Bronchial epithelial cell (primary cell): ENCODE results near the gene MOCS2. TPM values are rescaled to one million over a fixed set of nuclear protein-coding genes. Genes with fewer than 3 reads are reported as not detected.

ENCODE experiments used
- DNase-seq: peaks from one replicate; pipeline ENCODE4 v3.0.0-alpha.2; 2010; ENCODE audit warnings: low read depth
- FAIRE-seq: peaks from 2 replicates; lab custom pipeline; 2011; peaks lifted over from hg19 to GRCh38; lab: Jason Lieb, UNC
- H3K27me3 ChIP-seq: 2 replicates; pipeline ENCODE4 v1.5.1; 2011; ENCODE audit warnings: low read length; ENCODE audit not compliant: control insufficient read depth, insufficient read depth
- H3K36me3 ChIP-seq: 2 replicates; pipeline ENCODE4 v1.5.1; 2011; ENCODE audit warnings: low read length; ENCODE audit not compliant: control insufficient read depth, insufficient read depth
- H3K4me3 ChIP-seq: 2 replicates; pipeline ENCODE4 v1.5.1; 2011; ENCODE audit warnings: mild to moderate bottlenecking, low read depth, low read length, control low read depth
- total RNA-seq: library from RNA; depleted of rRNA; stranded (reverse); fragments of >200 nt; gene quantifications from 2 replicates; pipeline ENCODE4 v1.2.1, GENCODE V29; 2014
- TF ChIP-seq, protein P1 (sequence below): IDR thresholded peaks from 2 replicates; pipeline ENCODE4 v1.5.1; 2011; ENCODE audit warnings: mild to moderate bottlenecking, moderate library complexity, low read length, control low read depth, inconsistent platforms; ENCODE audit not compliant: insufficient read depth, severe bottlenecking

The MOCS2 gene
- total RNA-seq, 1 donor from 2014 or later, result 15.8 TPM

GRCh38 chr5:53109056-53109442, 508 bp downstream of the MOCS2 start:
- TF ChIP-seq, protein P1, sequence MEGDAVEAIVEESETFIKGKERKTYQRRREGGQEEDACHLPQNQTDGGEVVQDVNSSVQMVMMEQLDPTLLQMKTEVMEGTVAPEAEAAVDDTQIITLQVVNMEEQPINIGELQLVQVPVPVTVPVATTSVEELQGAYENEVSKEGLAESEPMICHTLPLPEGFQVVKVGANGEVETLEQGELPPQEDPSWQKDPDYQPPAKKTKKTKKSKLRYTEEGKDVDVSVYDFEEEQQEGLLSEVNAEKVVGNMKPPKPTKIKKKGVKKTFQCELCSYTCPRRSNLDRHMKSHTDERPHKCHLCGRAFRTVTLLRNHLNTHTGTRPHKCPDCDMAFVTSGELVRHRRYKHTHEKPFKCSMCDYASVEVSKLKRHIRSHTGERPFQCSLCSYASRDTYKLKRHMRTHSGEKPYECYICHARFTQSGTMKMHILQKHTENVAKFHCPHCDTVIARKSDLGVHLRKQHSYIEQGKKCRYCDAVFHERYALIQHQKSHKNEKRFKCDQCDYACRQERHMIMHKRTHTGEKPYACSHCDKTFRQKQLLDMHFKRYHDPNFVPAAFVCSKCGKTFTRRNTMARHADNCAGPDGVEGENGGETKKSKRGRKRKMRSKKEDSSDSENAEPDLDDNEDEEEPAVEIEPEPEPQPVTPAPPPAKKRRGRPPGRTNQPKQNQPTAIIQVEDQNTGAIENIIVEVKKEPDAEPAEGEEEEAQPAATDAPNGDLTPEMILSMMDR, result no peak
- no peaks in the 10 kb centered on the region for H3K36me3 ChIP-seq
- DNase-seq, result peak; percentile 48
- H3K4me3 ChIP-seq, result peak overlapping the region; percentile 60
- no peak for FAIRE-seq
- no peaks in the 10 kb centered on the region for H3K27me3 ChIP-seq

DNA sequence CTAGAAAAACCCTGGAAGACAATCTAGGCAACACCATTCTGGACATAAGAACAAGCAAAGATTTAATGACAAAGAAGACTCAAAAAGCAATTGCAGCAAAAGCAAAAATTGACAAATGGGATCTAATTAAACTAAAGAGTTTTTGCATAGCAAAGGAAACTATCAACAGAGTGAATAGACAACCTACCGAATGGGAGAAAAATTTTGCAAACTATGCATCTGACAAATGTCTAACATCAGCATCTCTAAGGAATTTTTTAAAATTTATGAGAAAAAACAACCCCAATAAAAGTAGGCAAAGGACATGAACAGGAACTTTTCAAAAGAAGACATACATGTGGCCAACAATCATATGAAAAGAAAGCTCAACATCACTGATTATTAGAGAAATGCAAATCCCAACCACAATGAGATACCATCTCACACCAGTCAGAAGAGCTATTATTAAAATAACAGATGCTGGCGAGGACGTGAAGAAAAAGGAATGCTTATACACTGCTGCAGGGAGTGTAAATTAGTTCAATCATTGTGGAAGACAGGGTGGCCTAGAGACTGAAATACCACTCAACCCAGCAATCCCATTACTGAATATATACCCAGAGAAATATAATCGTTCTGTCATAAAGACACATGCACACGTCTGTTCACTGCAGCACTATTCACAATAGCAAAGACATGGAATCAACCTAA, 3.8 kb downstream of the MOCS2 start:
- DNase-seq (no peak), FAIRE-seq (no peak)
- TF ChIP-seq, protein P1, result no peak
- Histone ChIP-seq H3K4me3 (no peak overlapping the region), H3K27me3 (no peaks in the 10 kb centered on the region), H3K36me3 (no peaks in the 10 kb centered on the region)

GRCh38 chr5:53100606-53101005, 9.0 kb downstream of the MOCS2 start:
- Histone ChIP-seq H3K36me3 (peaks cover 2% of the 10 kb centered on the region), H3K4me3 (no peak overlapping the region)
- FAIRE-seq, result no peak

DNA sequence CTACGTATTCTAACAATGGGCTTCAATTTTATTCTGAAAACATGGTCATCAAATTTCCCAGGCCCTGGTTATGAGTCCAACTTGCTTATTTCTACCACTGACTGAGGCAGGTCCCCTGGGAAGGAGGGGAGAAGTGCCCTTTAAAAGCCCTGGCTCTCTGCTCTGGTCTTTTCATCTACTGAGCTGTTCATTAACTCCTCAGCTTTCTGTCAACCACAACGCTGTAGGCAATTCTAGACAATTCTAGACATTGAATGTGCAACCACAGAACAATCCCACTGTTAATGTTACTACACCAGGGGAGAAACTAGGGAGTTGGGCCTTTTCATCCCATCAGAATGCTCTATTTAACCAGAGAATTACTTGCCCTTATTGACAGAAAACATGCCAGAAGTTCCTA, 10.0 kb downstream of the MOCS2 start:
- TF ChIP-seq, protein P1, result no peak
- FAIRE-seq (no peak), DNase-seq (no peak)
- Histone ChIP-seq H3K36me3 (peaks cover 2% of the 10 kb centered on the region), H3K4me3 (no peak overlapping the region), H3K27me3 (no peaks in the 10 kb centered on the region)

More at GRCh38 chr5:53100606-53101005, 9.0 kb downstream of the MOCS2 start:
- no peaks in the 10 kb centered on the region for H3K27me3 ChIP-seq
- DNase-seq, result peak; percentile 52
- TF ChIP-seq, protein P1, result no peak

DNA sequence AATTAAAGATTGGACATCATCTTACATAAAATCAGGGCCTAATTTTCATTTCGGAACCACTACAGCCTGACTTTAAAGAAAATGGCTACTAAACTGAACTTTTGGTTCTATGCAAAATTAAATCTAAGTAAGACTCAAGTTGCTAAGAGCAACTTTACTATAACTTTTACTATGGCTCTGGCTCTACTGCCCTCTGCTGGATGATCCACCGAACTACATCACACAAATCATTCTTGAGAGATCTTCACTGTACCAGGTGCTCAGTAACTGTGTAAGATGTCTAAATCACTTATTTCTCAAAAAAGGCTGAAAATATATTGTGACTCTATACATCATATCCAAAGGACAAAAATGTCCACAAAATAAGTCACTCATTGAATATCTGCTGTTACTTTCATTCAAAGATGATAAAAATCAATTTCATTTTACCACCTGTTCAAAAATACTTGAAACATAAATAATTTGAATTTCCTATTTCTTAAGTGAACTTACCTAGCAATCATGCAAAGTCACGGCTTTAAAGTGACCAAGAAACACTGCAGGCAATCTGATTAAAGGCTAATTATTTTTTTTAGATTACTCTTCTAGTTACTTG, 13.5 kb downstream of the MOCS2 start:
- no peaks in the 10 kb centered on the region for H3K27me3 ChIP-seq
- TF ChIP-seq, protein P1, result peak; percentile 67
- FAIRE-seq (no peak), DNase-seq (peak; percentile 63)
- H3K4me3 ChIP-seq, result no peak overlapping the region
- H3K36me3 ChIP-seq, result peaks cover 5% of the 10 kb centered on the region
